Left lung (tissue), 10 donors: ENCODE data around the gene AP5Z1. TPM values are rescaled to one million over a fixed set of nuclear protein-coding genes. Genes with fewer than 3 reads are reported as not detected.

ENCODE experiments used
- ATAC-seq: fragments of 200-7000 bp; cut with Tn5 transposase; one replicate; pipeline ENCODE4 v1.9.1; 2020; ENCODE audit warnings: moderate library complexity
- DNase-seq, 4 donors: peaks; one replicate each; pipeline ENCODE4 v3.0.0-alpha.2; 2013 to 2020
- H3K27ac ChIP-seq, 2 donors: fragments of 200-600 bp; sonication (generic) in 1 of 2; one replicate each; pipeline versions ENCODE4 v1.5.0 to v1.8.0; 2020 to 2021
- H3K27me3 ChIP-seq, 2 donors: fragments of 200-600 bp; sonication (generic) in 1 of 2; one replicate each; pipeline versions ENCODE4 v1.5.0 to v1.8.0; 2020 to 2021
- H3K36me3 ChIP-seq, 2 donors: fragments of 200-600 bp; sonication (generic) in 1 of 2; one replicate each; pipeline versions ENCODE4 v1.5.0 to v1.8.0; 2020 to 2021
- H3K4me1 ChIP-seq, 2 donors: fragments of 200-600 bp; one replicate each; pipeline ENCODE4 v1.8.0; 2021
- H3K4me3 ChIP-seq, 2 donors: fragments of 200-600 bp; sonication (generic) in 1 of 2; one replicate each; pipeline versions ENCODE4 v1.5.0 to v1.8.0; 2020 to 2021; ENCODE audit warnings: mild to moderate bottlenecking in 1 of 2
- H3K9me3 ChIP-seq, 2 donors: fragments of 200-600 bp; sonication (generic) in 1 of 2; one replicate each; pipeline versions ENCODE4 v1.5.0 to v1.8.0; 2020 to 2021
- intact Hi-C, 2 donors: fragments of 100-400 bp; cut with DNase I; formaldehyde crosslinking; loops; one replicate each; pipeline versions ENCODE4 v1.11.2 to v1.14.2; 2022
- polyA plus RNA-seq, 6 donors: library from polyadenylated mRNA; unstranded; fragments of 120-200 nt; gene quantifications; one replicate each; pipeline ENCODE4 v1.2.1, GENCODE V29; 2013; ENCODE audit not compliant: insufficient read length in 6 of 6
- total RNA-seq, 2 donors: library from RNA; stranded (reverse); fragmentation: NEBNext Ultra II Directional; extraction: Animal tissue kit (Norgen Biotek cat#: 25700); gene quantifications; one replicate each; pipeline ENCODE4 v1.2.1, GENCODE V29; 2021
- TF ChIP-seq, protein P1 (sequence below), 2 donors: fragments of 200-600 bp; sonication (generic) in 1 of 2; IDR thresholded peaks; one replicate each; pipeline versions ENCODE4 v1.5.0 to v1.8.0; 2021; ENCODE audit warnings: antibody characterized with exemption in 2 of 2
- donor health status: DM: no; HTN: yes; CAD: no.
- donor health status: DM: no; HTN: no; CAD: no.

The AP5Z1 gene
- total and polyA plus RNA-seq, 8 donors: 16.9 to 49.5 (median 22.5) TPM

GRCh38 chr7:4808565-4808964 lies 33.1 kb downstream of the AP5Z1 start:
- peaks cover 0 to 5% of the 10 kb centered on the region in 2 donors for H3K4me1 ChIP-seq
- ATAC-seq (no peak), DNase-seq (no peak)
- H3K4me3 ChIP-seq: no peak overlapping the region
- H3K36me3 ChIP-seq: no peaks in the 10 kb centered on the region
- TF ChIP-seq, protein P1, sequence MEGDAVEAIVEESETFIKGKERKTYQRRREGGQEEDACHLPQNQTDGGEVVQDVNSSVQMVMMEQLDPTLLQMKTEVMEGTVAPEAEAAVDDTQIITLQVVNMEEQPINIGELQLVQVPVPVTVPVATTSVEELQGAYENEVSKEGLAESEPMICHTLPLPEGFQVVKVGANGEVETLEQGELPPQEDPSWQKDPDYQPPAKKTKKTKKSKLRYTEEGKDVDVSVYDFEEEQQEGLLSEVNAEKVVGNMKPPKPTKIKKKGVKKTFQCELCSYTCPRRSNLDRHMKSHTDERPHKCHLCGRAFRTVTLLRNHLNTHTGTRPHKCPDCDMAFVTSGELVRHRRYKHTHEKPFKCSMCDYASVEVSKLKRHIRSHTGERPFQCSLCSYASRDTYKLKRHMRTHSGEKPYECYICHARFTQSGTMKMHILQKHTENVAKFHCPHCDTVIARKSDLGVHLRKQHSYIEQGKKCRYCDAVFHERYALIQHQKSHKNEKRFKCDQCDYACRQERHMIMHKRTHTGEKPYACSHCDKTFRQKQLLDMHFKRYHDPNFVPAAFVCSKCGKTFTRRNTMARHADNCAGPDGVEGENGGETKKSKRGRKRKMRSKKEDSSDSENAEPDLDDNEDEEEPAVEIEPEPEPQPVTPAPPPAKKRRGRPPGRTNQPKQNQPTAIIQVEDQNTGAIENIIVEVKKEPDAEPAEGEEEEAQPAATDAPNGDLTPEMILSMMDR (IDR thresholded peaks at IDR 0.05): no peak
- intact Hi-C loops: no loop called here
- H3K9me3 ChIP-seq: no peaks in the 10 kb centered on the region
- no peak overlapping the region for H3K27ac ChIP-seq
- H3K27me3 ChIP-seq: peaks cover 0 to 36% of the 10 kb centered on the region in 2 donors

GRCh38 chr7:4809091-4809591 lies 33.7 kb downstream of the AP5Z1 start:
- H3K27ac ChIP-seq: peak overlapping the region in 1 of 2 donors; percentile 46
- TF ChIP-seq, protein P1 (IDR thresholded peaks at IDR 0.05): no peak
- no peaks in the 10 kb centered on the region for H3K9me3 ChIP-seq
- intact Hi-C loops: no loop called here
- DNase-seq: peak in 1 of 4 donors; percentile 77
- H3K4me3 ChIP-seq: peak overlapping the region in 1 of 2 donors; percentile 18
- no peaks in the 10 kb centered on the region for H3K36me3 ChIP-seq
- ATAC-seq: no peak
- H3K4me1 ChIP-seq: peaks cover 0 to 5% of the 10 kb centered on the region in 2 donors
- peaks cover 0 to 36% of the 10 kb centered on the region in 2 donors for H3K27me3 ChIP-seq

DNA sequence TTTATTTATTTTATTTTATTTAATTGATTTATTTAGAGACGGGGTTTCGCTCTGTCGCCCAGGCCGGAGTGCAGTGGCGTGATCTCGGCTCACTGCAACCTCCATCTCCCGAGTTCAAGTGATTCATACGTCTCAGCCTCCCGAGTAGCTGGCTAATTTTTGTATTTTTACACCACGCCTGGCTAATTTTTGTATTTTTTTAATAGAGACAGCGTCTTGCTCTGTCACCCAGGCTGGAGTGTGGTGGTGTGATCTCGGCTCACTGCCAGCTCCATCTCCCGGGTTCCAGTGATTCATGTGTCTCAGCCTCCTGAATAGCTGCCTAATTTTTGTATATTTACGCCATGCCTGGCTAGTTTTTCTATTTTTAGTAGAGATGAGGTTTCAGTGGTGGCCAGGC lies 34.2 kb downstream of the AP5Z1 start:
- no peak for ATAC-seq
- intact Hi-C loops: no loop called here
- Histone ChIP-seq H3K27me3 (peaks cover 0 to 36% of the 10 kb centered on the region in 2 donors), H3K4me1 (peaks cover 0 to 5% of the 10 kb centered on the region in 2 donors), H3K27ac (no peak overlapping the region), H3K36me3 (no peaks in the 10 kb centered on the region), H3K4me3 (no peak overlapping the region), H3K9me3 (no peaks in the 10 kb centered on the region)
- TF ChIP-seq, protein P1 (IDR thresholded peaks at IDR 0.05): no peak
- no peak for DNase-seq

- H3K36me3 ChIP-seq: no peaks in the 10 kb centered on the region
- peaks cover 0 to 15% of the 10 kb centered on the region in 2 donors for H3K27me3 ChIP-seq
- DNase-seq: no peak
- TF ChIP-seq, protein P1 (IDR thresholded peaks at IDR 0.05): no peak
- H3K9me3 ChIP-seq: no peaks in the 10 kb centered on the region
- H3K4me3 ChIP-seq: no peak overlapping the region
- intact Hi-C loops: no loop called here
- no peaks in the 10 kb centered on the region for H3K4me1 ChIP-seq
- H3K27ac ChIP-seq: no peak overlapping the region
- no peak for ATAC-seq
Observed at GRCh38 chr7:4814433-4814832, 39.0 kb downstream of the AP5Z1 start.

- H3K4me1 ChIP-seq: no peaks in the 10 kb centered on the region
- intact Hi-C loops: no loop called here
- no peak overlapping the region for H3K27ac ChIP-seq
- no peaks in the 10 kb centered on the region for H3K9me3 ChIP-seq
- peaks cover 0 to 8% of the 10 kb centered on the region in 2 donors for H3K27me3 ChIP-seq
- H3K36me3 ChIP-seq: no peaks in the 10 kb centered on the region
- peak in 1 of 4 donors; percentile 67 for DNase-seq
- ATAC-seq: no peak
- no peak overlapping the region for H3K4me3 ChIP-seq
- TF ChIP-seq, protein P1 (IDR thresholded peaks at IDR 0.05): no peak
Observed at GRCh38 chr7:4815121-4815520, 39.7 kb downstream of the AP5Z1 start.
